ENCODE data around the gene WIPF3.
"Not testable (repeated sequence)": the region's sequence is repeated elsewhere in the genome, so short reads cannot be mapped to it uniquely, and the experiment has no call there.

The WIPF3 gene

DNA sequence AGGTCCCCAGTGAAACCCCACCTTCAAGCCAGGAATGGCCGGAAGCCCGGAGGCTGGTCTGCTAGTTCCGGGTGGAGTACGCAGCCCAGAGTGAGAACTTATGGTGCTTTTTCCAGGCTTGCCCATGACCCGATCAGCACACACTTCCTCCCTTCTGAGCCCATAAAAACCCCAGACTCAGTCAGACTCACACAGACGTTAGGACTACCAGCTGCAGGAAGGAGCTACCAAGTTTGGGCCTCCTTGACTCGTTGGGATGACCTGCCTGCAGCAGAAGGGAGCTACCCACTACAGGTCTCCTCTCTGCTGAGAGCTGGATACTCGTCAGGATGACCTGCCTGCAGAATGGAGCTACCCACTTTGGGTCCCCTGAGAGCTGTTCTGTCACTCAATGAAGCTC is 144.2 kb downstream of the WIPF3 start:
- TF ChIP-seq POLR2A (IDR thresholded peaks at IDR 0.05; ENCODE audit: low read depth, low read length) = no peak
- TF ChIP-seq POLR2AphosphoS5 (IDR thresholded peaks at IDR 0.05; ENCODE audit: low read depth, low read length) = no peak
- TF ChIP-seq POU2F2 (IDR thresholded peaks at IDR 0.05; ENCODE audit: low read depth, low read length) = no peak
- no peak for TF ChIP-seq SPI1 (IDR thresholded peaks at IDR 0.05; ENCODE audit: low read depth, low read length)
- no peak for TF ChIP-seq TAF1 (IDR thresholded peaks at IDR 0.05; ENCODE audit: low read depth, low read length)
- no peak for TF ChIP-seq PAX5 (IDR thresholded peaks at IDR 0.05; ENCODE audit: insufficient read depth, low read length, severe bottlenecking)
- FAIRE-seq = no peak
- DNase-seq (ENCODE audit: insufficient read length, low spot score) = no peak

DNA sequence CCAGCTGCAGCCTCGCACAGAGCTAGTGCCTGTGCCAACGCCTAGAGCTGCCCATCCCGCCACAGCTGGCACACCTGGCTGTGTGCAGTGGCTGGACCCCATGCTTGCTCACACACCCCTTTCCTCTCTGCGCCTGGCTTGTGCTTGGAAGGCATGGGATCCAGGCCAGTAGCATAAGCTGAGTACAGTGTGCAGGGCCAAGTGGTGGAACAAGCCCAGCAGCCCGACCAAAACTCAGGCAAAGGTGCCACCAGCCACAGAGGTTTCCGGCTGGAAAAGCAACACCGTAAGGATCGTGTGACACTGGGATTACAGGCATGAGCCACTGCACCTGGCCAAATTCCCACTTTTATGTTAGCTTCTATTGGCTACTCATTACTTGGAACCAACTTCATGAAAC is 144.9 kb downstream of the WIPF3 start:
- no peak for TF ChIP-seq POLR2A (IDR thresholded peaks at IDR 0.05; ENCODE audit: low read depth, low read length)
- no peak for TF ChIP-seq PAX5 (IDR thresholded peaks at IDR 0.05; ENCODE audit: insufficient read depth, low read length, severe bottlenecking)
- no peak for TF ChIP-seq POU2F2 (IDR thresholded peaks at IDR 0.05; ENCODE audit: low read depth, low read length)
- no peak for TF ChIP-seq TAF1 (IDR thresholded peaks at IDR 0.05; ENCODE audit: low read depth, low read length)
- TF ChIP-seq SPI1 (IDR thresholded peaks at IDR 0.05; ENCODE audit: low read depth, low read length) = no peak
- TF ChIP-seq POLR2AphosphoS5 (IDR thresholded peaks at IDR 0.05; ENCODE audit: low read depth, low read length) = no peak
- DNase-seq (ENCODE audit: insufficient read length, low spot score) (no peak), FAIRE-seq (no peak)

- FAIRE-seq (no peak), DNase-seq (ENCODE audit: insufficient read length, low spot score) (no peak)
- TF ChIP-seq PAX5 (IDR thresholded peaks at IDR 0.05; ENCODE audit: insufficient read depth, low read length, severe bottlenecking) (no peak), POLR2A (IDR thresholded peaks at IDR 0.05; ENCODE audit: low read depth, low read length) (no peak), TAF1 (IDR thresholded peaks at IDR 0.05; ENCODE audit: low read depth, low read length) (no peak), POLR2AphosphoS5 (IDR thresholded peaks at IDR 0.05; ENCODE audit: low read depth, low read length) (no peak), POU2F2 (IDR thresholded peaks at IDR 0.05; ENCODE audit: low read depth, low read length) (no peak), SPI1 (IDR thresholded peaks at IDR 0.05; ENCODE audit: low read depth, low read length) (no peak)
These were observed 147.5 kb downstream of the WIPF3 start for GRCh38 chr7:29953726-29954347.

DNA sequence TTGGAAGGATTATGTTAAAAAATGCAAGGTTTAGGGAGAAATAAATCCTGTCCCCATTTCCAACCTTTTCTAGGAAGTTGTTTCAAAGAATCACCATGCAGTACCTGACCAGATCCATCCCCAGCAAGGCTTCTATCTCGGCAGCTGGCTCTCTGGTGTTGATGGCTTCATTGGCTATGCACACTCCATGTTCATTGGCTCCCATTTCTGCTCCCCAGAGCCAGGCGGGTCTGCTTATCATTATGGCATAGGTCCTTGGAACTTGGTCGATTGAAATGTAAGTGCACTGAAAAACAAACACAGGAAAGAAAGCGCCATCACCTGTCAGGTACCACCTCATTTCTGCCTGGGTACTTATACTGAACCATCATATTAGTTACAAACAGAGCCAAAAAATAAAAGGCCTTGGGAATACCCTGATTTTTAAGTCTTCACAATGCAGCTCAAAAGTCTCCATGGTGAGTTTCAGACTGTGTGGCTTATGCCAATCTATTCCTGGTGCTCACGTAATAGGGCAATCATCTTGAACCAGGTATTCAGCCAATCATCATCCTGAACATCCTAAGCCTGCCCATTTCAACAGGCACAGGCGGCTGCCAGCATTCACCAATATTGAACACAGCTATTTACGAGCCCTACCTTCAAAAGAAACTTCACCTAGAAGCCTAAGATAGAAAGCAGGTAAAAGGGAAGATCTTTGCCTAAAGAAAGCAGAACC is 148.9 kb downstream of the WIPF3 start:
- FAIRE-seq (no peak), DNase-seq (ENCODE audit: insufficient read length, low spot score) (no peak)
- TF ChIP-seq POU2F2 (IDR thresholded peaks at IDR 0.05; ENCODE audit: low read depth, low read length) (no peak), SPI1 (IDR thresholded peaks at IDR 0.05; ENCODE audit: low read depth, low read length) (no peak), PAX5 (IDR thresholded peaks at IDR 0.05; ENCODE audit: insufficient read depth, low read length, severe bottlenecking) (no peak), TAF1 (IDR thresholded peaks at IDR 0.05; ENCODE audit: low read depth, low read length) (no peak), POLR2A (IDR thresholded peaks at IDR 0.05; ENCODE audit: low read depth, low read length) (no peak), POLR2AphosphoS5 (IDR thresholded peaks at IDR 0.05; ENCODE audit: low read depth, low read length) (no peak)

- TF ChIP-seq SPI1 (IDR thresholded peaks at IDR 0.05; ENCODE audit: low read depth, low read length) (peak; percentile 40; the same call in 1 of the 2 replicates), TAF1 (IDR thresholded peaks at IDR 0.05; ENCODE audit: low read depth, low read length) (no peak)
- DNase-seq (ENCODE audit: insufficient read length, low spot score) (peak; percentile 28), FAIRE-seq (peak; percentile 79)
These were observed 149.6 kb downstream of the WIPF3 start for GRCh38 chr7:29955799-29956486.

DNA sequence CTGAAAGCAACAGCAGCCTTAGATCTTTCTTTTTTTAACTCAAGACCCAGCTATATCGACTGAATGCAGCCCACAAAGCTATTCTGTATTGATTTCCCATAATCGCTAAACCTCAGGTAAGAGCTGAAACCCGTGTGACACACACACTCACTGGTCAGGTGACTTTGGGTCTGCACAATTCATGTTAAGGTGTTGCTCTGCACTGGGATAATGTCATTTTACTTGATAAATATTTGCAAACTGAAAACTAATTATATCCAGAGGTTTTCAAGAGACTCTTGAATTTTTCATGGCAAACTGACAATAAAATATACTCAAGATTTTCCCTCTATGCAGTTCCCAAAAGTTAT is 150.2 kb downstream of the WIPF3 start:
- DNase-seq (ENCODE audit: insufficient read length, low spot score) (no peak), FAIRE-seq (no peak)
- TF ChIP-seq POLR2A (IDR thresholded peaks at IDR 0.05; ENCODE audit: low read depth, low read length) = no peak
- no peak for TF ChIP-seq SPI1 (IDR thresholded peaks at IDR 0.05; ENCODE audit: low read depth, low read length)
- TF ChIP-seq POLR2AphosphoS5 (IDR thresholded peaks at IDR 0.05; ENCODE audit: low read depth, low read length) = no peak
- no peak for TF ChIP-seq POU2F2 (IDR thresholded peaks at IDR 0.05; ENCODE audit: low read depth, low read length)
- no peak for TF ChIP-seq PAX5 (IDR thresholded peaks at IDR 0.05; ENCODE audit: insufficient read depth, low read length, severe bottlenecking)
- no peak for TF ChIP-seq TAF1 (IDR thresholded peaks at IDR 0.05; ENCODE audit: low read depth, low read length)

DNA sequence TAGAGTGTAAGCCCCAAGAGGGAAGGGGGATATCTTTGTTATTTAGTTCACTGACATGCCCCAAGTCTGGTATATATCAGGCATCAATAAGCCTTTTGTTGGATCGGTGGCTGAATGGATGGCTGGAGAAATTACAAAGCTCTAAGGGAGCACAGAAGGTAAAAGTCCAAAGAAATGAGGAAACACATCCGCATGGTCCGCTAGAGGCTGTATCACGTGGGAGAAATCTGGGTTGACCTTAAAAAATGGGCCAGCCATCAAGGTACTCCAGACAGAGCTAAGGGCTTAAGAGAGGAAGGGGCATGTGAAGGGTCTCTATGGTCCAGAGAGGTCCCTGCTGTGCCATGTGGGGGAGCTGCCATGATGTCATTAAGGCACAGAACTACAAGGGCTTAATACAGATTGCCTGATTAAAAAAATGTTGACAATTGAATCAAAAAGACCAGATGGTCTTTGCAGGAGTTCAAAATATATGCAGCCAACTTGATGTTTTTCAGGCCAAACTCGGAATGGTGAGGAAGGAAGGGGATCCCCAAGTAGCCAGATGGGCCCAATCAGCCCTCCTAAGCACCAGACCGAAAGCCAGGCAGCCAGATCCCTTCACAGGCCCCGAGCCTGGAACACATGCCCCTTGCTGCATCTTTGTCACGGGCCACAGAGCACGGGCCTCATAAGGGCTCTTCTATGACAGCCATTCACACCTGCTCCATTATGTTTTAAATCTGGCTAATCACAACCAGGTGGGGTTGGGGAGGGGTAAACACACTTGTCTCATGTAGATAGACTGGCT is 151.4 kb downstream of the WIPF3 start:
- TF ChIP-seq POLR2AphosphoS5 (IDR thresholded peaks at IDR 0.05; ENCODE audit: low read depth, low read length) (no peak), POU2F2 (IDR thresholded peaks at IDR 0.05; ENCODE audit: low read depth, low read length) (no peak), SPI1 (IDR thresholded peaks at IDR 0.05; ENCODE audit: low read depth, low read length) (no peak)
- DNase-seq (ENCODE audit: insufficient read length, low spot score) (no peak), FAIRE-seq (peak; percentile 56)

- DNase-seq (ENCODE audit: insufficient read length, low spot score) (no peak), FAIRE-seq (no peak)
- no peak for TF ChIP-seq SPI1 (IDR thresholded peaks at IDR 0.05; ENCODE audit: low read depth, low read length)
- TF ChIP-seq POLR2AphosphoS5 (IDR thresholded peaks at IDR 0.05; ENCODE audit: low read depth, low read length) = no peak
- TF ChIP-seq TAF1 (IDR thresholded peaks at IDR 0.05; ENCODE audit: low read depth, low read length) = no peak
- no peak for TF ChIP-seq POLR2A (IDR thresholded peaks at IDR 0.05; ENCODE audit: low read depth, low read length)
- TF ChIP-seq PAX5 (IDR thresholded peaks at IDR 0.05; ENCODE audit: insufficient read depth, low read length, severe bottlenecking) = no peak
- no peak for TF ChIP-seq POU2F2 (IDR thresholded peaks at IDR 0.05; ENCODE audit: low read depth, low read length)
These were observed 152.5 kb downstream of the WIPF3 start for GRCh38 chr7:29958667-29959358.

DNA sequence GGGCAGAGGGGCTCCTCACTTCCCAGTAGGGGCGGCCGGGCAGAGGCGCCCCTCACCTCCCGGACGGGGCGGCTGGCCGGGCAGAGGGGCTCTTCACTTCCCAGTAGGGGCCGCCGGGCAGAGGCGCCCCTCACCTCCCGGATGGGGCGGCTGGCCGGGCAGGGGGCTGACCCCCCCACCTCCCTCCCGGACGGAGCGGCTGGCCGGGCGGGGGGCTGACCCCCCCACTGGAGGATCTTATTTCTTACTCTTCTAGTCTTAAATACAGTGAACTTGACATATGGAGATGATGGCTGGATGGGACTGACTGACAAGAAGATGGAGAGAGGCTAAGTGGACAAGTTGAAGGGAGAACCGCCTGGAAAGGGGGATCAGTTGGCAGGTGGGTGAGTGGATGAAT is 155.3 kb downstream of the WIPF3 start:
- FAIRE-seq = not testable (repeated sequence)

More for the DNA sequence above, 155.3 kb downstream of the WIPF3 start:
- DNase-seq (ENCODE audit: insufficient read length, low spot score) = not testable (repeated sequence)

All from GM12891 (cell line).